Measurements from ENCODE around the gene CCDC188. TPM values are rescaled to one million over a fixed set of nuclear protein-coding genes. Genes with fewer than 3 reads are reported as not detected.

The CCDC188 gene
- polyA plus RNA-seq, 10 donors, result 0.79 to 2.3 (median 1.2) TPM

- DNase-seq, result no peak
These were observed 1.3 kb downstream of the CCDC188 start for GRCh38 chr22:20149257-20150250.

- no peak for DNase-seq
These were observed 2.4 kb downstream of the CCDC188 start for GRCh38 chr22:20148414-20148813.

- no peak for DNase-seq
These were observed 3.4 kb downstream of the CCDC188 start for GRCh38 chr22:20147237-20147988.

- no peak for DNase-seq
These were observed 4.1 kb downstream of the CCDC188 start for GRCh38 chr22:20146777-20147176.

GRCh38 chr22:20145832-20146223 is 5.0 kb downstream of the CCDC188 start:
- DNase-seq, result no peak

GRCh38 chr22:20145206-20145831 is 5.5 kb downstream of the CCDC188 start:
- no peak for DNase-seq

- DNase-seq, result no peak
These were observed 6.8 kb downstream of the CCDC188 start for GRCh38 chr22:20143883-20144665.

- no peak for DNase-seq
These were observed 7.9 kb downstream of the CCDC188 start for GRCh38 chr22:20142711-20143621.

- no peak for DNase-seq
These were observed 9.4 kb downstream of the CCDC188 start for GRCh38 chr22:20141186-20142077.

GRCh38 chr22:20140521-20140964 is 10.3 kb downstream of the CCDC188 start:
- no peak for DNase-seq

GRCh38 chr22:20140107-20140445 is 10.8 kb downstream of the CCDC188 start:
- no peak for DNase-seq

GRCh38 chr22:20139391-20140106 is 11.3 kb downstream of the CCDC188 start:
- DNase-seq, result no peak

GRCh38 chr22:20138868-20139267 is 12.0 kb downstream of the CCDC188 start:
- DNase-seq, result no peak

GRCh38 chr22:20138417-20138738 is 12.5 kb downstream of the CCDC188 start:
- DNase-seq, result no peak

GRCh38 chr22:20137671-20138416 is 13.0 kb downstream of the CCDC188 start:
- no peak for DNase-seq

- no peak for DNase-seq
These were observed 13.7 kb downstream of the CCDC188 start for GRCh38 chr22:20137113-20137512.

- no peak for DNase-seq
These were observed 14.3 kb downstream of the CCDC188 start for GRCh38 chr22:20136603-20136873.
